ENCODE measurements around the gene GPR62. TPM values are rescaled to one million over a fixed set of nuclear protein-coding genes. Genes with fewer than 3 reads are reported as not detected.
A peak's percentile ranks its signal among the peaks of the same experiment; 100 is the strongest.

Gene GPR62
- total RNA-seq, 2 experiments from 2014 or later = not detected

- no peaks in the 10 kb centered on the region for H3K27me3 Mint-ChIP-seq
- CTCF ChIA-PET = no interaction called here
- peaks cover 4% of the 10 kb centered on the region for H3K36me3 Mint-ChIP-seq (ENCODE audit: low read depth)
- POLR2A ChIA-PET = interaction anchor here (2.5 kb wide), 1 partner anchor 12 kb away, joined by 10 read pairs; the partner anchor contains the start of gene ACY1
- no peak overlapping the region for H3K27ac Mint-ChIP-seq
- peaks cover 47% of the 10 kb centered on the region for H3K4me1 Mint-ChIP-seq
- no peak for DNase-seq
- no peaks in the 10 kb centered on the region for H3K9me3 Mint-ChIP-seq
- no peak overlapping the region for H3K4me3 Mint-ChIP-seq
These were observed 15.6 kb downstream of the GPR62 start for GRCh38 chr3:51970606-51971300.

GRCh38 chr3:51971350-51971749, 16.2 kb downstream of the GPR62 start:
- H3K27ac Mint-ChIP-seq = no peak overlapping the region
- CTCF ChIA-PET = interaction anchor here (5.0 kb wide), 1 partner anchor 29 kb away, joined by 52 read pairs; the partner anchor contains the start of genes PARP3 and RRP9
- no peaks in the 10 kb centered on the region for H3K27me3 Mint-ChIP-seq
- no peak overlapping the region for H3K4me3 Mint-ChIP-seq
- POLR2A ChIA-PET = no interaction called here
- DNase-seq = no peak
- peaks cover 45% of the 10 kb centered on the region for H3K4me1 Mint-ChIP-seq
- H3K36me3 Mint-ChIP-seq (ENCODE audit: low read depth) = peaks cover 4% of the 10 kb centered on the region
- H3K9me3 Mint-ChIP-seq = no peaks in the 10 kb centered on the region

DNA sequence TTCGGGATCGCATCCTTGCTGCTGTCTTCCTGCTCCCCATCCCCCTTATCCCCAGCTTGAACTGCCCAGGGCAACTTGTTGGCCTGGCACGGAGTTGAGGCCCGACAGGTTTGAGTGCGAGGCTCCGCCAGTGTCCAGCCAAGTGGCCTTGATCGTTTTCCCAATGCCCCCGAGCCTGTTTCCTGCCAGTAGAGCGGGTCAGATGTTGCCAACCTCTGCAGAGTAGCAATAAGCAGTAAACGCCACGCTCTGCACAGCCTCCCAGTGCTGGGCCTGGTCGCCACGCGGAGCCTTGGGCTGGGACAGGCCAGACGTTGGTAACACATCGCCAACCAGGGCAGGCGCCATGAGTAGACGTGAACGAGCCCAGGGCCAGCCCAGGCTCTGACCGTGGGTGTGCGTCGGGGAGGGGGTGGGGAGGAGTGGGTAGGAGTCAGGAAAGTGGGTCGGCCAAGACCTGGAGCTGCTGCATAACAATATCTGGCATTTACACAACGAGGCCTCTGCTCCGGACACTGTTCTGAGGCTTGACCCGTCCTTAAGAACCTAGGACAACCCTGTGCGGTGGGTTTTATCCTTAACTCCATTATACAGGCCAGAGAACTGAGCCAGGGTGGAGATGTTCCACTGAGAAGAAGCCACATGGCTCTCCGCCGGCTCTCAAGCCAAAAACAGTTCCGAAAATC, 19.2 kb downstream of the GPR62 start:
- Mint-ChIP-seq H3K4me3 (peak overlapping the region; percentile 98), H3K9me3 (no peaks in the 10 kb centered on the region), H3K27ac (peak overlapping the region; percentile 91), H3K27me3 (no peaks in the 10 kb centered on the region), H3K4me1 (peaks cover 43% of the 10 kb centered on the region), H3K36me3 (ENCODE audit: low read depth) (peaks cover 4% of the 10 kb centered on the region)
- CTCF ChIA-PET = interaction anchor here (0.7 to 5.0 kb wide), 19 partner anchors 9 to 435 kb away, joined by 3 to 52 read pairs (median 4); partner anchors contain the start of genes ACY1, DUSP7, PARP3 and RPL29
- POLR2A ChIA-PET = interaction anchor here (0.7 to 3.2 kb wide), 13 partner anchors 9 to 474 kb away, joined by 3 to 40 read pairs (median 4); partner anchors contain the start of genes ACY1, PARP3, POC1A and RPL29
- peak; percentile 27 for DNase-seq

GRCh38 chr3:51974963-51975851, 20.0 kb downstream of the GPR62 start, which contains the start of gene ABHD14A:
ABHD14A (plus strand) TSS chr3:51975064; CDS start chr3:51975136, 72 bp downstream.
- Mint-ChIP-seq H3K9me3 (no peaks in the 10 kb centered on the region), H3K27me3 (no peaks in the 10 kb centered on the region), H3K36me3 (ENCODE audit: low read depth) (peaks cover 4% of the 10 kb centered on the region), H3K27ac (peak within 1 kb of the TSS; percentile 91), H3K4me1 (peaks cover 43% of the 10 kb centered on the region), H3K4me3 (peak within 1 kb of the TSS; percentile 98)
- DNase-seq = peak; percentile 74
- ChIA-PET CTCF (interaction anchor here (0.7 to 5.0 kb wide), 3 partner anchors 8 to 33 kb away, joined by 3 to 52 read pairs (median 43); partner anchors contain the start of genes ACY1, PARP3 and RRP9), POLR2A (interaction anchor here (0.6 to 3.2 kb wide), 6 partner anchors 8 to 81 kb away, joined by 3 to 40 read pairs (median 6); partner anchors contain the start of genes ACY1, DUSP7, PARP3 and RRP9)

GRCh38 chr3:51975852-51976549, 20.8 kb downstream of the GPR62 start:
- POLR2A ChIA-PET = interaction anchor here (0.8 to 3.9 kb wide), 4 partner anchors 8 to 301 kb away, joined by 3 to 40 read pairs (median 10); partner anchors contain the start of genes ACY1 and RPL29
- Mint-ChIP-seq H3K27me3 (no peaks in the 10 kb centered on the region), H3K36me3 (ENCODE audit: low read depth) (peaks cover 4% of the 10 kb centered on the region), H3K9me3 (no peaks in the 10 kb centered on the region), H3K4me3 (peak overlapping the region; percentile 78), H3K4me1 (peaks cover 44% of the 10 kb centered on the region), H3K27ac (peak overlapping the region; percentile 77)
- CTCF ChIA-PET = interaction anchor here (1.2 to 5.0 kb wide), 3 partner anchors 7 to 34 kb away, joined by 3 to 52 read pairs (median 43); partner anchors contain the start of genes ACY1, PARP3 and RRP9
- peak; percentile 38 for DNase-seq

DNA sequence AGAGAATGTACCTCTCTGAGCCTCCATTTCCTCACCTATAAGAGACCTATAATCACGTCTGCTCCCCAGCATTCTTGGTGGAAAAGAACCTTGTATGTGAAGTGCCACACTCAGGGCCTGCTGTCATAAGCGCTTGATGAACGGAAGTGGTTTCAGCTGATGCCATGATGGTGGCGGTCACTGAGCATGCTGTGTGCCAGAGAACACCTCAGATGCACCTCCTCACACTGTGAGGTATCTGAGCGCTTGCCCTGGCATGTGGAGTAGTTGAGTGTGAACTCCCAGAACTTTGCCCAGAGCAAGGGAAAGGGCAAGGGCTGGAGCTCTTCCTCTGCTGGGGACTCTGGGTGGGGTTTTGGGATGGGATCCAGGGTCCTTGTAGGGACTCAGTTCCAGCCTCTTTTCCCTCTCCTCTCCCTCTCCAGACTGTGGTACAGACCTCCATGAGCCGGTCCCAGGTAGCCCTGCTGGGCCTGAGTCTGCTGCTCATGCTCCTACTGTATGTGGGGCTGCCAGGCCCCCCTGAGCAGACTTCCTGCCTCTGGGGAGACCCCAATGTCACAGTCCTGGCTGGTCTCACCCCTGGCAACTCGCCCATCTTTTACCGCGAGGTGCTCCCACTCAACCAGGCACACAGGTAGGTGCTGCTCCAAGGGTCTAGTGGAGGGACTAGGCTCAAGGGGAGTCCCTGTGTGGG, 22.4 kb downstream of the GPR62 start:
- CTCF ChIA-PET = interaction anchor here (1.2 kb wide), 1 partner anchor 36 kb away, joined by 3 read pairs; the partner anchor contains the start of gene RRP9
- peak; percentile 63 for DNase-seq
- POLR2A ChIA-PET = interaction anchor here (0.6 to 3.9 kb wide), 3 partner anchors 17 to 35 kb away, joined by 3 to 16 read pairs (median 4); partner anchors contain the start of gene RPL29
- Mint-ChIP-seq H3K9me3 (no peaks in the 10 kb centered on the region), H3K27ac (peak overlapping the region; percentile 57), H3K36me3 (ENCODE audit: low read depth) (peaks cover 9% of the 10 kb centered on the region), H3K27me3 (no peaks in the 10 kb centered on the region), H3K4me3 (no peak overlapping the region), H3K4me1 (peaks cover 51% of the 10 kb centered on the region)

GRCh38 chr3:51978143-51978502, 22.9 kb downstream of the GPR62 start:
- no peak for DNase-seq
- H3K36me3 Mint-ChIP-seq (ENCODE audit: low read depth) = peaks cover 12% of the 10 kb centered on the region
- H3K27me3 Mint-ChIP-seq = no peaks in the 10 kb centered on the region
- CTCF ChIA-PET = no interaction called here
- peaks cover 54% of the 10 kb centered on the region for H3K4me1 Mint-ChIP-seq
- no peak overlapping the region for H3K4me3 Mint-ChIP-seq
- H3K27ac Mint-ChIP-seq = no peak overlapping the region
- no peaks in the 10 kb centered on the region for H3K9me3 Mint-ChIP-seq
- POLR2A ChIA-PET = interaction anchor here (0.9 to 3.9 kb wide), 2 partner anchors 13 to 17 kb away, joined by 3 to 16 read pairs; partner anchors contain the start of gene RPL29

- Mint-ChIP-seq H3K4me1 (peaks cover 51% of the 10 kb centered on the region), H3K4me3 (no peak overlapping the region), H3K36me3 (ENCODE audit: low read depth) (peaks cover 8% of the 10 kb centered on the region), H3K9me3 (no peaks in the 10 kb centered on the region), H3K27ac (no peak overlapping the region), H3K27me3 (no peaks in the 10 kb centered on the region)
- DNase-seq = no peak
- POLR2A ChIA-PET = interaction anchor here (3.9 to 7.6 kb wide), 2 partner anchors 15 kb away, joined by 16 to 78 read pairs; partner anchors contain the start of gene RPL29
- CTCF ChIA-PET = no interaction called here
These were observed 25.1 kb downstream of the GPR62 start for GRCh38 chr3:51980253-51980652.

- ChIA-PET CTCF (interaction anchor here (0.9 to 4.5 kb wide), 16 partner anchors 9 to 481 kb away, joined by 3 to 43 read pairs (median 4); partner anchors contain the start of genes ABHD14A, ABHD14B, PARP3 and POC1A), POLR2A (interaction anchor here (0.7 to 7.6 kb wide), 14 partner anchors 8 to 1374 kb away, joined by 3 to 78 read pairs (median 5); partner anchors contain the start of genes ABHD14A, ABHD14B, DUSP7 and PARP3)
- Mint-ChIP-seq H3K9me3 (no peaks in the 10 kb centered on the region), H3K36me3 (ENCODE audit: low read depth) (peaks cover 8% of the 10 kb centered on the region), H3K4me3 (peak overlapping the region; percentile 97), H3K27ac (peak overlapping the region; percentile 89), H3K4me1 (peaks cover 37% of the 10 kb centered on the region), H3K27me3 (no peaks in the 10 kb centered on the region)
- peak; percentile 45 for DNase-seq
These were observed 27.2 kb downstream of the GPR62 start for GRCh38 chr3:51982352-51982837.

DNA sequence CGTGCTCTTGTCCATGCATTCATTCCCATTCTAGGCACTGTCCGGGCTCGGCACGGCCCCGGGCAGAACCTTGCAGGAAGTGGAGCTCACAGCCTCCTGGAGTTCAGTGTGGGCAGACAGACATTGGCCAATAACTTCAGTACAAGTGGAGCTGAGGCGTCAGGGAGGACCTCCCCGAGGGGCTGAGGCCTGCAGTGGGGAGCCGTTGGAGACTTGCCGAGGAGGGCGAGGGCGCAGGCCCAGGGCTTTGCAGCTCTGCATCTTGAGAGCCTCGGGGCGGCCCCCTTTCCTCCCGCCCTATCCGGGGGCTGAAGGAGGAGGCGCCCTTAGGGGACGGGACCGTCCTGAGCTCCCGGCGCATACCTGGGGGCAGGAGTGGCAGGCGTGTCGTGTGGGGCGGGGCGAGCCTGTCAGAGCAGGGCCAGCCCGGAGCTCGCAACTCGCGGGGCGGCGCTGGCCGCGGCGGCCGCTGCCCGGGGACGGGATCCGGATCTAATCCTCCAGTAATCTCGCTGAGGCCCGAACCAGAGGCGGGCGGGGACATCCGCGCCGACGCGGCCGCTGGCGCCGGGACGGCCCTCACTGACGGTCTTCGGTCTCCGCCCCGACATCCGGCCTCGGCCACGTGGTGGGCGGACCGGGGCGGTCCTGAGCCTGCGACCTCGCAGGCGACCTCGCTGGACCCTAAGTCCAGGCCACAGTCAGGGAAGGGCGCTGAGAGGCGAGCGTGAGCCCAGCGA, 27.8 kb downstream of the GPR62 start, which contains the start of gene ACY1:
TSS of gene ACY1 (plus strand) at position 698 of the 740 bp plus-strand sequence. CDS start 530 bp downstream, outside the sequence.
- H3K4me1 Mint-ChIP-seq = peaks cover 31% of the 10 kb centered on the region
- CTCF ChIA-PET = interaction anchor here (0.9 to 4.5 kb wide), 12 partner anchors 8 to 481 kb away, joined by 3 to 43 read pairs (median 4); partner anchors contain the start of genes ABHD14A, ABHD14B, PARP3 and POC1A
- peak within 1 kb of the TSS; percentile 92 for H3K27ac Mint-ChIP-seq
- POLR2A ChIA-PET = interaction anchor here (0.7 to 7.6 kb wide), 15 partner anchors 8 to 1375 kb away, joined by 3 to 78 read pairs (median 4); partner anchors contain the start of genes ABHD14A, ABHD14B, DUSP7 and PARP3
- peak; percentile 79 for DNase-seq
- H3K9me3 Mint-ChIP-seq = no peaks in the 10 kb centered on the region
- no peaks in the 10 kb centered on the region for H3K27me3 Mint-ChIP-seq
- H3K36me3 Mint-ChIP-seq (ENCODE audit: low read depth) = peaks cover 8% of the 10 kb centered on the region
- peak within 1 kb of the TSS; percentile 97 for H3K4me3 Mint-ChIP-seq

Data from activated CD4-positive, alpha-beta memory T cell treated with anti-CD3 and anti-CD28 coated beads, Interleukin-2, amount 10 ng/mL, durations not matched to agents 7 days and 5 days (primary cell).